Hematopoietic multipotent progenitor cell treated with erythropoietin and hydrocortisone succinate and interleukin-3 and kit ligand, for 8 days (in vitro differentiated cells): ENCODE data around the gene FAM240A.

Experiments used
- DNase-seq: peaks from one replicate; pipeline ENCODE4 v3.0.0-alpha.2; 2015

Gene FAM240A

DNA sequence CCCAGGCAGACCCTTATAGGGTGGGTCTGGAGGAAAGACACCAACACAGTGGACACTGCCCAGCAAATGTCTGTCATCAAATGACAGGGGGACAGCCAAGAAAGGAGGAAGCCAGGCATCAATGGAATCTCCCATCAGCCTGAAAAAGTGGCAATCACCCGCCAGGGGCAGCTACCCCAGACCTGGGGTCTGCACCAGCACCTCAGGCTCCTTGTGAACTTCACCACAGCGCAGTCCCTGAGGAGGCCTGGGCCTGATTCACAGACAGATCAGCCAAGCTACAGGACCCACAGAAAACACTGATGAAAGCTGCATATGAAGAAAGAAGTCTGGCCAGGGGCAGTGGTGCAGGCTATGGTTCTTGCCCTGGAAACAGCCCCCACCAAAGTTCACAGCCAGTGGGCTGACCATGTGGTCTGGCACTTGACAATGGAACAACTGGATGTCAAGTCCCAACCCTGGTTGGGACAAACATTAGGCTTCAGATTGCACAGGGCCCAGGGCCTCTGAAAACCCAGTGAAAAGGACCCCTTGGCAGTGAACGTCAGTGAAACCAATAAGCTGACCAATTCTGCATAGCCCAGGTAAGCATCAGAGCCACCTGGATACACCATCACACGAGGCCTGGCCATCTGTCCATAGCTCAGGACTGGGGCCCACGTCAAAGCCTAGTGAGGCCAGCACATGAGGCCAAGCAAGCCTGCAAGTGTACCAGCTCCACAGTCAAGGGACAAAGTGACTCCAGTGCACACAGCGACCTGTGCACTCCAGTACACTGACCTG lies 52.1 kb downstream of the FAM240A start:
- DNase-seq: no peak

GRCh38 chr3:46664971-46665762 lies 52.8 kb downstream of the FAM240A start:
- DNase-seq: no peak

GRCh38 chr3:46665763-46666452 lies 53.6 kb downstream of the FAM240A start:
- DNase-seq: no peak

GRCh38 chr3:46666453-46666845 lies 54.1 kb downstream of the FAM240A start:
- DNase-seq: no peak

DNA sequence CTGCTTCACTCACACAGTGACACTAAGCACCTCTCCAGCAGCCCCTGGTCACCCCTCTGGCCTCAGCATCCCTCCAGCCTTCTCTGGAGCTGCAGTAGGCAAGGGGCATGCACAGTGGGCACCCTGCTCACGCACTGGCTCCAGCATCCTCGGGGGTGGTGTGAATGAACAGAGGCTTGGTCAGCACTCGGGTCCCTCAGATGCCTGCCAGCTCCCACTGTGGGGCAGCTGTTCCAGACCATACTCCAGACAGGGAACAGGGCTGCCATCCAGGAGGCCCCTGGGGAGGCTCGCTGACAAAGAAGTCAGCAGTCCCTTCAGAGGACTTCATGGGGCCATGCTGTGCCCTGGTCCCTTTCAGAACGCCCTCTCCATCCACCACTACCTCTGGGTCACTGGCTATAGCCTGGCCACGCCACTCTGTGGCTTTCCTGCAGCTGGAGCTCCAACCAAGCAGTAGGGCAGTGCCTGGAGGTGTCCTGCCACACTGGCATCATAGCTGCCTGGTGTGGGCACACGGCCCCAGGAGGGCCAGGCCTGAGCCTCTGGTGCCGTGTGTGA lies 54.8 kb downstream of the FAM240A start:
- DNase-seq: no peak

GRCh38 chr3:46667657-46668056 lies 55.3 kb downstream of the FAM240A start:
- no peak for DNase-seq

- no peak for DNase-seq
Measured at GRCh38 chr3:46668116-46668515, 55.8 kb downstream of the FAM240A start.

- DNase-seq: no peak
Measured at GRCh38 chr3:46668591-46668990, 56.3 kb downstream of the FAM240A start.

GRCh38 chr3:46669191-46669999 lies 57.1 kb downstream of the FAM240A start:
- no peak for DNase-seq

- no peak for DNase-seq
Measured at GRCh38 chr3:46670000-46670890, 57.9 kb downstream of the FAM240A start.

- no peak for DNase-seq
Measured at GRCh38 chr3:46670891-46671427, 58.6 kb downstream of the FAM240A start.

DNA sequence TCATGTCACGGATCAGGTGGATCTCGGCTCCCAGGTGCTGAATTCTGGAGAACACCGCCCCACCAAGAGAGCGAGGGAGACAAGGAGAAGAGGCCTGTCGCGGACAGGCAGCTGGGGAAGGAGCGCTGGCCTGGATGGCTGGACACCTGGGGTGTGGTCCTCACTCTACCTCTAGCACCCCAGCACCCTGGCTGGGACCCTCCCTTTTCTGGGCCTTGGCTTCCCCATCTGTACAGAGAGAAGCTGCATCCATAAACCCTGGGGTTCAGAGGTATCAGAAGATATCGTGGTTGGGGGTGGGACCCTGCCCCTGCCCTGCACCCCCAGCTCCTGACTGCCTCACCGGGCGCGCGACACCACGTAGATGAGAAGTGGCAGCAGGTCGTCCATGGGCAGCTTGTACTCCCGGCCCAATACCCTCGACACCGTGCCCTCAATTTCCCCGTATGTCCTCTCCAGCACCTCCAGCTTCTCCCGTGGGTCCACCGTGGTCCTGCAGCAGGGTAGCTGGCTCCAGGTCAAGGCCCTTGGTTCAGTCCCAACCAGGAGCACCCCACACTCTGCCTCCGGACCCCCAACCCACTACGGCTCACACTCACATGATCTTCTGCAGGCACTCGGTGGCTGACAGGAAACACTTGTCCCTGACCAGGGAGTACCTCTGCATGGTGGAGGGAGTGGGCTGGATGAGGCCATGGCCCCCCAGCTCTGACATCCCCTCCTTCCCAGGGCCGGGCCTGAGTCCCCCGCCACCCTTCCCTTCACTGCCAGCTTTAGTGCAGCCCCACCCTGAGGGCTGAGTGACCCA lies 59.4 kb downstream of the FAM240A start:
- no peak for DNase-seq

DNA sequence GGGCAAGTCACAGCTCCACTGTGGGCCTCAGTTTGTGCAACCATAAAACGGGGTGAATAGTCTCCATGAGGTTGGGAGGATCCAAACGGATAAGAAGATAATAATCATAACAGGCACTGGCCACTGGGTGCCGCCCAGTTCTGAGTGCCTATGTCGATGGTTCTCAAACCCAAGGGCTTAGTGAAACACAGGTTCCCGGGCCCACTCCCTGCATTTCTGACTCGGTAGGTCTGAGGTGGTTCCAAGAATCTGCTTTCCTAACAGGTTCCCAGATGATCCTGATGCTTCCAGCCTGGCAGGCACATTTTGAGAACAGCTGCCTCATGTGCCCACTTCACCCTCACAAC lies 60.0 kb downstream of the FAM240A start:
- DNase-seq: no peak

DNA sequence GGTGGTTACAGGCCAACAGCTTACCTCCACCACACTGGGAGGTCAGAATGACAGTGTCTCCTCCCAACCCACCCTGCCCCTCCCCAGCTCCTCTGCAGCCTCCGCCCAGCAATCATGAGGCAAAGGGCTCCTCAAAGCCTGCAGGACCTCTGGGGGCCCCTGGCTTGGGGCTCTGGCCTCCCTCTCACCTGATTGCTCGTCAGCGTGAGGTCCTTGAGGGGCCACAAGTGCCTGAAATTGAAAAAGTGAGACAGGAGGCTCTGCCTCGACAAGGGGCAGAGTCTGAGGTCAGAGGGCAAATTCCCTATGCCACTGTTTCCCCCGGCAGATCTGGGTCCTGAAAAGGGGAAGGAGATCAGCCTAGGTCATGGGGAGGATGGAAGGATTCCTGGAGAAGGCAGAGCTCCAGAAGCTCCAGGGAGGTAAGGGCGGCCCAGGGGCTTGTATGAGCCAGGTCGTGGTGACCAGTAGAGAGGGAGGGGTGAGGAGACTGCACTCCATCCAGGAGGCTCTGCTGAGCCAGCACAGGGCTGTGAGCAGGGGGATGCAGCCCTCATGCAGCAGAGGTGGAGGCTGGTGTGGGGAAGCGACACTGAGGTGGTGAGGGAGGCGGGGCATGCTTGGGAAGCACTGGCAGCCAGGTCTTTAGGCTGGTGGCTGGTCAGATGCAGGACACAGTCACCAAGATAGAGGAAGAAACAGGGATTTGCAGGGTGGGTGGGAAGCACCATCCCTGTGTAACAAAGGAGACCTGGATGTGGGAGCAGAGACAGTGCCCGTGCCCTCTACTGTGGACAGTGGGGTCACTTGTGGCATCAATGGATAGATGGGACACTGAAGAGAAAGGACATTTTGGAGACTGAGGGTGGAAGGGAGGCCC lies 61.1 kb downstream of the FAM240A start:
- no peak for DNase-seq

DNA sequence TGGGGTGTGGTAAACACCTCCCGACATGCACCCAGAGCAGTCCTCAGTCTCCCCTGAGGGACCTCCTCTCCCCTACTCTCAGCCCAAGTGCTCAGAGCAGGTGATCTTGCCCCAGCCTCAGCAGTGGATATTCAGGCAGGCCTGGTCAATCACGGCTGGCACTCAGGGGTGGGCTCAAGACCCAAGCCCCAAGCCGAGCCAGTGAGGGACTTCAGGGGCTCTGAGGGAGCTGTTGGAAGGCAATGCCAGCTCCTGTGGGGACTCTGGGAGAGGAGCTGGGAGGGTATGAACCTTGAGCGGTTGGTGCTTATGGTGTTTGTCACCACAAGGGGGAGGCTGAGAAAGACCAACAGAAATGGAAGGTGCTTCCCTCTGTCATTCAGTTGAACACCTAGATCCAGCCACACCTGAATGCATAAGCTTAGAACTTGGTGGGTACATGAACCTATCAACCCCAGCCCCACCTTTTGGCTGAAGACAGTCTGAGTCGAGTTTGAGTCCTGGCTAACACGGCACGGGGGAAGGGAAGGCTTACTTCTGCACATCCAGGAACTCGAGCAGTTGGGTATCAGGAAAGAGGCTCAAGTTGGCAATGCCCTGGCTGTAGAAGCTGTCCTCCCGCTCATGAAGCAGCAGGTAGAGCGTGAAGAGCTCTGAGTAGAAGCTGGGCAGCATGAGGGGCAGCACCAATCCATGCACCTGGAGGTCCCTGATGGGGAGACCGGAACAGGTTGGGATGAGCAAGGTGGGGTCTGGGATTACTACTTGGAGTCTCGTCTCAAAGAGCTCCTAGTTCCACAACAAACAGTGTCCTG lies 61.9 kb downstream of the FAM240A start:
- DNase-seq: peak; percentile 7

GRCh38 chr3:46675426-46675825 lies 63.1 kb downstream of the FAM240A start:
- no peak for DNase-seq
